HepG2 (cell line): ENCODE results near the gene SMIM44. TPM values are rescaled to one million over a fixed set of nuclear protein-coding genes. Genes with fewer than 3 reads are reported as not detected.

ENCODE experiments used
- KDM6A ChIP-seq: IDR thresholded peaks from 2 replicates; pipeline ENCODE4 v1.6.1; 2016; ENCODE audit warnings: low read depth
- MXD4 ChIP-seq: IDR thresholded peaks from 2 replicates; pipeline ENCODE4 v1.6.1; 2016; ENCODE audit warnings: mild to moderate bottlenecking, missing biosample characterization, missing genetic modification reagents
- NCOA2 ChIP-seq: sonication (generic); formaldehyde crosslinking; IDR thresholded peaks from 2 replicates; pipeline ENCODE4 v1.8.0; 2022; ENCODE audit warnings: inconsistent platforms
- NFE2L2 ChIP-seq: fragments of 150-350 bp; IDR thresholded peaks from 2 replicates; pipeline ENCODE4 v1.6.1; 2014; ENCODE audit warnings: low read length
- PRPF4 ChIP-seq: fragments of 200-400 bp; formaldehyde crosslinking; IDR thresholded peaks from 2 replicates; pipeline ENCODE4 v1.6.1; 2016; ENCODE audit warnings: low read length, low read depth; ENCODE audit not compliant: poor library complexity, severe bottlenecking
- THYN1 ChIP-seq: sonication (generic); formaldehyde crosslinking; IDR thresholded peaks from 2 replicates; pipeline ENCODE4 v1.8.1; 2023; ENCODE audit warnings: low read depth, mild to moderate bottlenecking, moderate library complexity, missing genetic modification reagents, borderline replicate concordance
- ZMYM3 ChIP-seq: sonication (generic); formaldehyde crosslinking; IDR thresholded peaks from 2 replicates; pipeline ENCODE4 v1.5.1; 2020; ENCODE audit warnings: mild to moderate bottlenecking, missing genetic modification reagents
- ZMYM4 ChIP-seq: sonication (generic); formaldehyde crosslinking; IDR thresholded peaks from 2 replicates; pipeline ENCODE4 v1.8.1; 2023; ENCODE audit warnings: mild to moderate bottlenecking, missing genetic modification reagents
- ZNF343 ChIP-seq: sonication (generic); formaldehyde crosslinking; IDR thresholded peaks from 2 replicates; pipeline ENCODE4 v1.4.0; 2020; ENCODE audit warnings: mild to moderate bottlenecking, missing genetic modification reagents
- ZNF510 ChIP-seq: sonication (generic); formaldehyde crosslinking; IDR thresholded peaks from 2 replicates; pipeline ENCODE4 v1.4.0; 2020; ENCODE audit warnings: low read depth, mild to moderate bottlenecking, missing genetic modification reagents
- ZNF543 ChIP-seq: sonication (generic); formaldehyde crosslinking; IDR thresholded peaks from 2 replicates; pipeline ENCODE4 v1.4.0; 2020; ENCODE audit warnings: mild to moderate bottlenecking, missing genetic modification reagents
- ZNF879 ChIP-seq: sonication (generic); formaldehyde crosslinking; IDR thresholded peaks from 2 replicates; pipeline ENCODE4 v1.8.1; 2023; ENCODE audit warnings: missing genetic modification reagents
- polyA plus RNA-seq, 8 experiments: library from polyadenylated mRNA; depleted of rRNA in 3 of 8; stranded (reverse) in 7 of 8; unstranded in 1 of 8; fragments of >200 nt; fragmentation: Illumina TruSeq in 4 of 8; extraction: Trizol in 4 of 8; gene quantifications; 2 replicates each; pipeline versions ENCODE4 v1.2.1 to v1.2.3, GENCODE V29; 2011 to 2016; ENCODE audit warnings: low read depth in 4 of 8, missing spikeins in 1 of 8, mixed read lengths in 1 of 8; ENCODE audit not compliant: insufficient read depth in 1 of 8
- total RNA-seq, 5 experiments: library from RNA; depleted of rRNA; stranded (reverse); fragments of >200 nt; fragmentation: Illumina TruSeq; extraction: Trizol; gene quantifications; 2 replicates each; pipeline ENCODE4 v1.2.3, GENCODE V29; 2016; ENCODE audit warnings: low read depth in 1 of 5
- TF ChIP-seq, protein P1 (sequence below): sonication (generic); IDR thresholded peaks from 2 replicates; pipeline ENCODE4 v1.6.1; 2016; ENCODE audit warnings: low read depth, borderline replicate concordance
- TF ChIP-seq, protein P2 (sequence below): IDR thresholded peaks from 2 replicates; pipeline ENCODE4 v1.6.1; 2016; ENCODE audit warnings: low read depth, missing genetic modification reagents, missing compliant biosample characterization
- TF ChIP-seq, protein P3 (sequence below): sonication (generic); formaldehyde crosslinking; IDR thresholded peaks from 2 replicates; pipeline ENCODE4 v1.5.1; 2020; ENCODE audit warnings: missing genetic modification reagents, mild to moderate bottlenecking, borderline replicate concordance
- TF ChIP-seq, protein P4 (sequence below): sonication (generic); formaldehyde crosslinking; IDR thresholded peaks from 2 replicates; pipeline ENCODE4 v1.4.0; 2020; ENCODE audit warnings: mild to moderate bottlenecking, missing genetic modification reagents
- TF ChIP-seq, protein P5 (sequence below): sonication (generic); formaldehyde crosslinking; IDR thresholded peaks from 2 replicates; pipeline ENCODE4 v1.5.0; 2020; ENCODE audit warnings: missing genetic modification reagents, mild to moderate bottlenecking, borderline replicate concordance

The SMIM44 gene
- total and polyA plus RNA-seq, 2 of the 13 experiments (the other 11 are each of a cell fraction or from before 2014, with no cell fraction given): not detected

DNA sequence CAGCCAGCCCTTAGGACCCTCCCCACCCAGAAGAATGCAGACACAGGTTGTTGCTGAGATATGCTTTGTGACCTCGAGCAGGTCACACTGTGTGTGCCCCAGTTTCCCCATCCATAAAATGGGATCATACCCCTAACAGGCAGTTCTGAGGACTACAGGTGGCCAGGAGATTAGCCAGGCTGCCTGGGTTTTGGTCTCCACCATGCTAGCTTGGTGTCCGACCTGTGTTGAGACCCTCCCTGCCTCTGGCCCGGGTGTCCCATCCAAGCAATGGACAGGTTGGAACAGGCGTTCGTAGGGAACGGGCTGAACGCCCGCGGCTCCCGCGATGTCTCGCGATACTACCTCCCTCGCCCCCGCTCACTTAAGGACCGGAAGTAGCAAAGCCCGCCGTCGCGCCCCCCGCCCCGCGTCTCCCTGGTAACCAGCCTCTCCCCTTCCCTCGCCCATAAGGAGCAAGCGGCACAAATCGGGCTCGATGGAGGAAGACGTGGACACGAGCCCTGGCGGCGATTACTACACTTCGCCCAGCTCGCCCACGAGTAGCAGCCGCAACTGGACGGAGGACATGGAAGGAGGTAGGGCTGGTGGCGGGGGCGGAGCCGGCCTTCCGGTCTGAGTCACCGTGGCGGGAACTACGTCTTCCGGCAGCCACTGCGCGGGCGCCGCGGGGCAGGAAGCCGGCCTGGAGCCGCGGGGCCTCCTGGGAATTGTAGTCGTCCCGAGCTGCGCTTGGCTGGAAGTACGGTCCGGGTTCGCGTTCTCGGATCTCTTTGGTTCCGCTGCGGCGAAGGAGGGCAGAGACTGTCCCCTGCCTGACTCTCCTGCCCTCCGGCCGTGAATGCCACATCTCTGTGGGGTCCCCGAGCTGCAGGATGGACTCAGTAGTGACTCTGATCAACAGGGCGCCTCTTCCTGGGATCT, 48.3 kb downstream of the SMIM44 start (continued):
- TF ChIP-seq NFE2L2 (no peak), ZMYM4 (CRISPR knock-in tag) (0 out of 2 replicates have a peak, but pooled peaks have one; percentile 22), THYN1 (no peak), ZNF879 (no peak), ZNF510 (CRISPR knock-in tag) (no peak), ZNF543 (CRISPR knock-in tag) (peak; percentile 69; the same call in 1 of the 2 replicates), KDM6A (CRISPR knock-in tag) (no peak), ZNF343 (CRISPR knock-in tag) (no peak), NCOA2 (no peak), MXD4 (no peak), PRPF4 (no peak), ZMYM3 (CRISPR knock-in tag) (peak; percentile 87; the same call in 1 of the 2 replicates)
- TF ChIP-seq, protein P1, sequence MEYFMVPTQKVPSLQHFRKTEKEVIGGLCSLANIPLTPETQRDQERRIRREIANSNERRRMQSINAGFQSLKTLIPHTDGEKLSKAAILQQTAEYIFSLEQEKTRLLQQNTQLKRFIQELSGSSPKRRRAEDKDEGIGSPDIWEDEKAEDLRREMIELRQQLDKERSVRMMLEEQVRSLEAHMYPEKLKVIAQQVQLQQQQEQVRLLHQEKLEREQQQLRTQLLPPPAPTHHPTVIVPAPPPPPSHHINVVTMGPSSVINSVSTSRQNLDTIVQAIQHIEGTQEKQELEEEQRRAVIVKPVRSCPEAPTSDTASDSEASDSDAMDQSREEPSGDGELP: no peak
- TF ChIP-seq, protein P2, sequence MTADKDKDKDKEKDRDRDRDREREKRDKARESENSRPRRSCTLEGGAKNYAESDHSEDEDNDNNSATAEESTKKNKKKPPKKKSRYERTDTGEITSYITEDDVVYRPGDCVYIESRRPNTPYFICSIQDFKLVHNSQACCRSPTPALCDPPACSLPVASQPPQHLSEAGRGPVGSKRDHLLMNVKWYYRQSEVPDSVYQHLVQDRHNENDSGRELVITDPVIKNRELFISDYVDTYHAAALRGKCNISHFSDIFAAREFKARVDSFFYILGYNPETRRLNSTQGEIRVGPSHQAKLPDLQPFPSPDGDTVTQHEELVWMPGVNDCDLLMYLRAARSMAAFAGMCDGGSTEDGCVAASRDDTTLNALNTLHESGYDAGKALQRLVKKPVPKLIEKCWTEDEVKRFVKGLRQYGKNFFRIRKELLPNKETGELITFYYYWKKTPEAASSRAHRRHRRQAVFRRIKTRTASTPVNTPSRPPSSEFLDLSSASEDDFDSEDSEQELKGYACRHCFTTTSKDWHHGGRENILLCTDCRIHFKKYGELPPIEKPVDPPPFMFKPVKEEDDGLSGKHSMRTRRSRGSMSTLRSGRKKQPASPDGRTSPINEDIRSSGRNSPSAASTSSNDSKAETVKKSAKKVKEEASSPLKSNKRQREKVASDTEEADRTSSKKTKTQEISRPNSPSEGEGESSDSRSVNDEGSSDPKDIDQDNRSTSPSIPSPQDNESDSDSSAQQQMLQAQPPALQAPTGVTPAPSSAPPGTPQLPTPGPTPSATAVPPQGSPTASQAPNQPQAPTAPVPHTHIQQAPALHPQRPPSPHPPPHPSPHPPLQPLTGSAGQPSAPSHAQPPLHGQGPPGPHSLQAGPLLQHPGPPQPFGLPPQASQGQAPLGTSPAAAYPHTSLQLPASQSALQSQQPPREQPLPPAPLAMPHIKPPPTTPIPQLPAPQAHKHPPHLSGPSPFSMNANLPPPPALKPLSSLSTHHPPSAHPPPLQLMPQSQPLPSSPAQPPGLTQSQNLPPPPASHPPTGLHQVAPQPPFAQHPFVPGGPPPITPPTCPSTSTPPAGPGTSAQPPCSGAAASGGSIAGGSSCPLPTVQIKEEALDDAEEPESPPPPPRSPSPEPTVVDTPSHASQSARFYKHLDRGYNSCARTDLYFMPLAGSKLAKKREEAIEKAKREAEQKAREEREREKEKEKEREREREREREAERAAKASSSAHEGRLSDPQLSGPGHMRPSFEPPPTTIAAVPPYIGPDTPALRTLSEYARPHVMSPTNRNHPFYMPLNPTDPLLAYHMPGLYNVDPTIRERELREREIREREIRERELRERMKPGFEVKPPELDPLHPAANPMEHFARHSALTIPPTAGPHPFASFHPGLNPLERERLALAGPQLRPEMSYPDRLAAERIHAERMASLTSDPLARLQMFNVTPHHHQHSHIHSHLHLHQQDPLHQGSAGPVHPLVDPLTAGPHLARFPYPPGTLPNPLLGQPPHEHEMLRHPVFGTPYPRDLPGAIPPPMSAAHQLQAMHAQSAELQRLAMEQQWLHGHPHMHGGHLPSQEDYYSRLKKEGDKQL (CRISPR knock-in tag): no peak
- TF ChIP-seq, protein P3, sequence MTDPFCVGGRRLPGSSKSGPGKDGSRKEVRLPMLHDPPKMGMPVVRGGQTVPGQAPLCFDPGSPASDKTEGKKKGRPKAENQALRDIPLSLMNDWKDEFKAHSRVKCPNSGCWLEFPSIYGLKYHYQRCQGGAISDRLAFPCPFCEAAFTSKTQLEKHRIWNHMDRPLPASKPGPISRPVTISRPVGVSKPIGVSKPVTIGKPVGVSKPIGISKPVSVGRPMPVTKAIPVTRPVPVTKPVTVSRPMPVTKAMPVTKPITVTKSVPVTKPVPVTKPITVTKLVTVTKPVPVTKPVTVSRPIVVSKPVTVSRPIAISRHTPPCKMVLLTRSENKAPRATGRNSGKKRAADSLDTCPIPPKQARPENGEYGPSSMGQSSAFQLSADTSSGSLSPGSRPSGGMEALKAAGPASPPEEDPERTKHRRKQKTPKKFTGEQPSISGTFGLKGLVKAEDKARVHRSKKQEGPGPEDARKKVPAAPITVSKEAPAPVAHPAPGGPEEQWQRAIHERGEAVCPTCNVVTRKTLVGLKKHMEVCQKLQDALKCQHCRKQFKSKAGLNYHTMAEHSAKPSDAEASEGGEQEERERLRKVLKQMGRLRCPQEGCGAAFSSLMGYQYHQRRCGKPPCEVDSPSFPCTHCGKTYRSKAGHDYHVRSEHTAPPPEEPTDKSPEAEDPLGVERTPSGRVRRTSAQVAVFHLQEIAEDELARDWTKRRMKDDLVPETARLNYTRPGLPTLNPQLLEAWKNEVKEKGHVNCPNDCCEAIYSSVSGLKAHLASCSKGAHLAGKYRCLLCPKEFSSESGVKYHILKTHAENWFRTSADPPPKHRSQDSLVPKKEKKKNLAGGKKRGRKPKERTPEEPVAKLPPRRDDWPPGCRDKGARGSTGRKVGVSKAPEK (CRISPR knock-in tag): no peak
- TF ChIP-seq, protein P4, sequence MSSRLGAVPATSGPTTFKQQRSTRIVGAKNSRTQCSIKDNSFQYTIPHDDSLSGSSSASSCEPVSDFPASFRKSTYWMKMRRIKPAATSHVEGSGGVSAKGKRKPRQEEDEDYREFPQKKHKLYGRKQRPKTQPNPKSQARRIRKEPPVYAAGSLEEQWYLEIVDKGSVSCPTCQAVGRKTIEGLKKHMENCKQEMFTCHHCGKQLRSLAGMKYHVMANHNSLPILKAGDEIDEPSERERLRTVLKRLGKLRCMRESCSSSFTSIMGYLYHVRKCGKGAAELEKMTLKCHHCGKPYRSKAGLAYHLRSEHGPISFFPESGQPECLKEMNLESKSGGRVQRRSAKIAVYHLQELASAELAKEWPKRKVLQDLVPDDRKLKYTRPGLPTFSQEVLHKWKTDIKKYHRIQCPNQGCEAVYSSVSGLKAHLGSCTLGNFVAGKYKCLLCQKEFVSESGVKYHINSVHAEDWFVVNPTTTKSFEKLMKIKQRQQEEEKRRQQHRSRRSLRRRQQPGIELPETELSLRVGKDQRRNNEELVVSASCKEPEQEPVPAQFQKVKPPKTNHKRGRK (CRISPR knock-in tag): no peak
- TF ChIP-seq, protein P5, sequence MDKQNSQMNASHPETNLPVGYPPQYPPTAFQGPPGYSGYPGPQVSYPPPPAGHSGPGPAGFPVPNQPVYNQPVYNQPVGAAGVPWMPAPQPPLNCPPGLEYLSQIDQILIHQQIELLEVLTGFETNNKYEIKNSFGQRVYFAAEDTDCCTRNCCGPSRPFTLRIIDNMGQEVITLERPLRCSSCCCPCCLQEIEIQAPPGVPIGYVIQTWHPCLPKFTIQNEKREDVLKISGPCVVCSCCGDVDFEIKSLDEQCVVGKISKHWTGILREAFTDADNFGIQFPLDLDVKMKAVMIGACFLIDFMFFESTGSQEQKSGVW (CRISPR knock-in tag): no peak
